ENCODE measurements around the gene LGSN.
"Not testable (repeated sequence)": the region's sequence is repeated elsewhere in the genome, so short reads cannot be mapped to it uniquely, and the experiment has no call there.

The LGSN gene

GRCh38 chr6:63245909-63246308, 73.9 kb downstream of the LGSN start:
- no peak for DNase-seq (ENCODE audit: low read depth, low spot score)

- DNase-seq (ENCODE audit: low read depth, low spot score): no peak
Observed at GRCh38 chr6:63245420-63245819, 74.4 kb downstream of the LGSN start.

- no peak for DNase-seq (ENCODE audit: low read depth, low spot score)
Observed at GRCh38 chr6:63236398-63236817, 83.4 kb downstream of the LGSN start.

- not testable (repeated sequence) for DNase-seq (ENCODE audit: low read depth, low spot score)
Observed at GRCh38 chr6:63230511-63230910, 89.3 kb downstream of the LGSN start.

- not testable (repeated sequence) for DNase-seq (ENCODE audit: low read depth, low spot score)
Observed at GRCh38 chr6:63230027-63230426, 89.8 kb downstream of the LGSN start.

- not testable (repeated sequence) for DNase-seq (ENCODE audit: low read depth, low spot score)
Observed at GRCh38 chr6:63227928-63228894, 91.6 kb downstream of the LGSN start.

GRCh38 chr6:63225987-63226386, 93.8 kb downstream of the LGSN start:
- DNase-seq (ENCODE audit: low read depth, low spot score): not testable (repeated sequence)

All from brain pericyte (primary cell).